GM12875 (cell line): ENCODE data around the gene CFAP206.

Experiments used
- H3K4me3 ChIP-seq: one replicate; pipeline ENCODE4 v1.5.1; 2011; ENCODE audit warnings: low read depth, low read length, control low read depth
- CTCF ChIP-seq: IDR thresholded peaks from 2 replicates; pipeline ENCODE4 v1.5.1; 2011; ENCODE audit warnings: low read depth, mild to moderate bottlenecking, control low read depth, inconsistent platforms, low read length, moderate library complexity, borderline replicate concordance; ENCODE audit not compliant: insufficient read depth

Gene CFAP206

GRCh38 chr6:87407901-87408720 lies at the start of gene CFAP206:
TSS of gene CFAP206 (plus strand) at chr6:87407972. CDS start at chr6:87409840, 1,868 bp downstream.
- TF ChIP-seq CTCF, result peak; percentile 33; the same call in 1 of the 2 replicates

GRCh38 chr6:87364602-87365252 lies 43.0 kb upstream of the CFAP206 start:
- no peak overlapping the region for H3K4me3 ChIP-seq
- TF ChIP-seq CTCF, result no peak

More at GRCh38 chr6:87407901-87408720, at the start of gene CFAP206:
- H3K4me3 ChIP-seq, result peak within 1 kb of the TSS; percentile 85

- TF ChIP-seq CTCF, result no peak
- H3K4me3 ChIP-seq, result no peak overlapping the region
Measured at GRCh38 chr6:87366072-87366827, 41.5 kb upstream of the CFAP206 start.

GRCh38 chr6:87366899-87367298 lies 40.9 kb upstream of the CFAP206 start:
- no peak for TF ChIP-seq CTCF
- H3K4me3 ChIP-seq, result no peak overlapping the region

GRCh38 chr6:87373377-87373776 lies 34.4 kb upstream of the CFAP206 start:
- TF ChIP-seq CTCF, result no peak
- no peak overlapping the region for H3K4me3 ChIP-seq

GRCh38 chr6:87375315-87375714 lies 32.5 kb upstream of the CFAP206 start:
- H3K4me3 ChIP-seq, result no peak overlapping the region
- no peak for TF ChIP-seq CTCF
